C4-2B (cell line): ENCODE measurements around the gene ASF1A.

Experiments
- CTCF ChIP-seq: fragments of 450-650 bp; conservative IDR thresholded peaks from 2 replicates; pipeline ENCODE4 v1.5.1; 2017; ENCODE audit warnings: mild to moderate bottlenecking
- ZFX ChIP-seq: fragments of 450-650 bp; IDR thresholded peaks from 2 replicates; pipeline ENCODE4 v1.6.1; 2017

- TF ChIP-seq CTCF (no peak), ZFX (no peak)
Measured at GRCh38 chr6:118865100-118865391, 28.9 kb upstream of the ASF1A start.
